Mesenchymal stem cell (in vitro differentiated cells and primary cell): ENCODE measurements around the gene MIDN.

Experiments
- DNase-seq: peaks from one replicate; pipeline ENCODE4 v3.0.0-alpha.2; 2013
- H2AFZ ChIP-seq: one replicate; pipeline ENCODE4 v1.6.1; 2013; ENCODE audit warnings: low read depth, mild to moderate bottlenecking, control low read depth, inconsistent platforms, low read length, moderate library complexity
- H2AK5ac ChIP-seq: 2 replicates; pipeline ENCODE4 v1.6.1; 2013; ENCODE audit warnings: low read length, moderate library complexity, mild to moderate bottlenecking, inconsistent platforms; ENCODE audit not compliant: severe bottlenecking
- H2BK120ac ChIP-seq: one replicate; pipeline ENCODE4 v1.6.1; 2013; ENCODE audit warnings: low read depth, mild to moderate bottlenecking, inconsistent platforms, low read length, moderate library complexity
- H2BK12ac ChIP-seq, 2 experiments: one replicate each; pipeline ENCODE4 v1.6.1; 2013; ENCODE audit warnings: inconsistent platforms in 2 of 2, low read length in 2 of 2, mild to moderate bottlenecking in 2 of 2, moderate library complexity in 2 of 2, control low read depth in 1 of 2
- H2BK15ac ChIP-seq: one replicate; pipeline ENCODE4 v1.6.1; 2013; ENCODE audit warnings: mild to moderate bottlenecking, low read depth, inconsistent platforms; ENCODE audit not compliant: poor library complexity, severe bottlenecking
- H2BK5ac ChIP-seq: 2 replicates; pipeline ENCODE4 v1.6.1; 2013; ENCODE audit warnings: low read depth, mild to moderate bottlenecking, low read length, control low read depth, inconsistent platforms; ENCODE audit not compliant: poor library complexity, severe bottlenecking
- H3K14ac ChIP-seq, 2 experiments: one replicate each; pipeline ENCODE4 v1.6.1; 2013; ENCODE audit warnings: inconsistent platforms in 2 of 2, low read length in 2 of 2, control low read depth in 1 of 2, mild to moderate bottlenecking in 1 of 2, moderate library complexity in 1 of 2
- H3K18ac ChIP-seq, 2 experiments: one replicate each; pipeline ENCODE4 v1.6.1; 2013; ENCODE audit warnings: inconsistent platforms in 2 of 2, low read length in 2 of 2, control low read depth in 1 of 2, low read depth in 1 of 2, mild to moderate bottlenecking in 1 of 2
- H3K23ac ChIP-seq, 2 experiments: one replicate each; pipeline ENCODE4 v1.6.1; 2013; ENCODE audit warnings: inconsistent platforms in 2 of 2, low read length in 2 of 2, mild to moderate bottlenecking in 2 of 2, moderate library complexity in 2 of 2, control low read depth in 1 of 2
- H3K27ac ChIP-seq: 2 replicates; pipeline ENCODE4 v1.5.1; 2013; ENCODE audit warnings: mild to moderate bottlenecking, moderate library complexity, low read length, control low read depth, inconsistent platforms; ENCODE audit not compliant: poor library complexity, severe bottlenecking
- H3K27me3 ChIP-seq, 2 experiments: 2 replicates each; pipeline versions ENCODE4 v1.6.1 to v1.7.0; 2013; ENCODE audit warnings: low read length in 2 of 2, mild to moderate bottlenecking in 2 of 2, moderate library complexity in 2 of 2, control low read depth in 1 of 2, inconsistent platforms in 1 of 2; ENCODE audit not compliant: control insufficient read depth in 1 of 2, insufficient read depth in 1 of 2
- H3K36me3 ChIP-seq, 2 experiments: 2 replicates each; pipeline versions ENCODE4 v1.6.1 to v1.7.0; 2013; ENCODE audit warnings: low read length in 2 of 2, control low read depth in 1 of 2, inconsistent platforms in 1 of 2, low read depth in 1 of 2, mild to moderate bottlenecking in 1 of 2; ENCODE audit not compliant: insufficient read depth in 2 of 2, control insufficient read depth in 1 of 2
- H3K4ac ChIP-seq, 2 experiments: one replicate each; pipeline ENCODE4 v1.6.1; 2013; ENCODE audit warnings: inconsistent platforms in 2 of 2, low read length in 2 of 2, mild to moderate bottlenecking in 2 of 2, moderate library complexity in 2 of 2, control low read depth in 1 of 2, low read depth in 1 of 2
- H3K4me1 ChIP-seq: 2 replicates; pipeline ENCODE4 v1.6.1; 2013; ENCODE audit warnings: low read depth, low read length, control low read depth; ENCODE audit not compliant: control insufficient read depth, insufficient read depth
- H3K4me2 ChIP-seq: 2 replicates; pipeline ENCODE4 v1.6.1; 2013; ENCODE audit warnings: low read length, mild to moderate bottlenecking, inconsistent platforms; ENCODE audit not compliant: poor library complexity, severe bottlenecking
- H3K4me3 ChIP-seq, 2 experiments: 2 replicates each; pipeline versions ENCODE4 v1.5.1 to v1.7.0; 2013; ENCODE audit warnings: low read length in 2 of 2, mild to moderate bottlenecking in 2 of 2, control low read depth in 1 of 2, low read depth in 1 of 2; ENCODE audit not compliant: insufficient read depth in 1 of 2
- H3K79me1 ChIP-seq: replicated peaks from 2 replicates; pipeline ENCODE4 v1.6.1; 2013; ENCODE audit warnings: mild to moderate bottlenecking, control low read depth, low read length, inconsistent platforms; ENCODE audit not compliant: poor library complexity, severe bottlenecking
- H3K9ac ChIP-seq: 2 replicates; pipeline ENCODE4 v1.7.0; 2013; ENCODE audit warnings: mild to moderate bottlenecking, low read length, moderate library complexity
- H3K9me3 ChIP-seq: 2 replicates; pipeline ENCODE4 v1.7.0; 2013; ENCODE audit warnings: mild to moderate bottlenecking, low read length; ENCODE audit not compliant: control insufficient read depth
- H4K8ac ChIP-seq: one replicate; pipeline ENCODE4 v1.6.1; 2013; ENCODE audit warnings: inconsistent platforms, mild to moderate bottlenecking, low read length, moderate library complexity
- H4K91ac ChIP-seq: one replicate; pipeline ENCODE4 v1.6.1; 2013; ENCODE audit warnings: mild to moderate bottlenecking, low read length, inconsistent platforms
- WGBS: methylation state at CpG from one replicate; pipeline ENCODE4 v1.1.7; 2013; ENCODE audit warnings: mixed read lengths; 5-methylcytosine and 5-hydroxymethylcytosine counted together

The MIDN gene

GRCh38 chr19:1296575-1297271, 48.3 kb downstream of the MIDN start:
- H2BK5ac ChIP-seq, result no peak overlapping the region
- WGBS, result 93% methylated on average over 24 of the region's 24 CpGs
- H2BK15ac ChIP-seq, result no peak overlapping the region
- H2BK120ac ChIP-seq, result no peak overlapping the region
- H3K79me1 ChIP-seq, result no peaks in the 10 kb centered on the region
- no peak overlapping the region for H4K91ac ChIP-seq
- H3K9ac ChIP-seq, result no peak overlapping the region
- H2AFZ ChIP-seq, result no peak overlapping the region
- H3K9me3 ChIP-seq, result no peaks in the 10 kb centered on the region
- no peak overlapping the region for H3K4me2 ChIP-seq
- H2AK5ac ChIP-seq, result no peak overlapping the region
- H3K27ac ChIP-seq, result no peak overlapping the region
- no peak overlapping the region for H3K4me3 ChIP-seq
- peaks cover 6% of the 10 kb centered on the region for H3K4me1 ChIP-seq
- H3K23ac ChIP-seq, result no peak overlapping the region
- H2BK12ac ChIP-seq, result no peak overlapping the region
- H3K14ac ChIP-seq, result no peak overlapping the region
- H3K36me3 ChIP-seq, result no peaks in the 10 kb centered on the region
- no peak for DNase-seq
- H3K18ac ChIP-seq, result no peak overlapping the region
- H3K4ac ChIP-seq, result no peak overlapping the region
- peaks cover 32 to 65% of the 10 kb centered on the region in 2 experiments for H3K27me3 ChIP-seq
- H4K8ac ChIP-seq, result no peak overlapping the region

GRCh38 chr19:1298235-1298634, 49.9 kb downstream of the MIDN start:
- H3K27me3 ChIP-seq, result peaks cover 17 to 63% of the 10 kb centered on the region in 2 experiments
- H2AFZ ChIP-seq, result no peak overlapping the region
- no peak overlapping the region for H3K14ac ChIP-seq
- no peak overlapping the region for H3K4me3 ChIP-seq
- peaks cover 6% of the 10 kb centered on the region for H3K4me1 ChIP-seq
- no peaks in the 10 kb centered on the region for H3K79me1 ChIP-seq
- H3K4me2 ChIP-seq, result no peak overlapping the region
- no peak overlapping the region for H3K9ac ChIP-seq
- no peaks in the 10 kb centered on the region for H3K9me3 ChIP-seq
- H3K23ac ChIP-seq, result no peak overlapping the region
- no peaks in the 10 kb centered on the region for H3K36me3 ChIP-seq
- no peak overlapping the region for H2BK12ac ChIP-seq
- no peak overlapping the region for H4K91ac ChIP-seq
- H3K18ac ChIP-seq, result no peak overlapping the region
- H3K27ac ChIP-seq, result no peak overlapping the region
- 80% methylated on average over 7 of the region's 8 CpGs for WGBS
- H3K4ac ChIP-seq, result no peak overlapping the region
- no peak overlapping the region for H2BK120ac ChIP-seq
- no peak overlapping the region for H4K8ac ChIP-seq
- DNase-seq, result no peak
- H2BK15ac ChIP-seq, result no peak overlapping the region
- H2AK5ac ChIP-seq, result no peak overlapping the region
- no peak overlapping the region for H2BK5ac ChIP-seq

GRCh38 chr19:1299801-1300200, 51.4 kb downstream of the MIDN start:
- Histone ChIP-seq H2AK5ac (no peak overlapping the region), H3K4me3 (no peak overlapping the region), H2BK12ac (no peak overlapping the region), H3K9me3 (no peaks in the 10 kb centered on the region), H3K79me1 (no peaks in the 10 kb centered on the region), H4K91ac (no peak overlapping the region), H3K14ac (no peak overlapping the region), H3K4me2 (no peak overlapping the region), H3K36me3 (no peaks in the 10 kb centered on the region), H3K4ac (no peak overlapping the region), H2AFZ (no peak overlapping the region), H3K18ac (no peak overlapping the region), H2BK120ac (no peak overlapping the region), H3K9ac (no peak overlapping the region), H4K8ac (no peak overlapping the region), H3K27me3 (peaks cover 2 to 53% of the 10 kb centered on the region in 2 experiments), H3K27ac (no peak overlapping the region), H3K4me1 (peaks cover 6% of the 10 kb centered on the region), H3K23ac (no peak overlapping the region), H2BK15ac (no peak overlapping the region), H2BK5ac (no peak overlapping the region)
- 90% methylated on average over 31 of the region's 34 CpGs for WGBS
- DNase-seq, result no peak

- Histone ChIP-seq H3K9me3 (no peaks in the 10 kb centered on the region), H4K8ac (no peak overlapping the region), H3K4me1 (no peaks in the 10 kb centered on the region), H4K91ac (no peak overlapping the region), H3K4me3 (no peak overlapping the region), H2BK12ac (no peak overlapping the region), H3K9ac (no peak overlapping the region), H2BK5ac (no peak overlapping the region), H3K14ac (no peak overlapping the region), H3K36me3 (no peaks in the 10 kb centered on the region), H2BK120ac (no peak overlapping the region), H3K27me3 (peaks cover 0 to 45% of the 10 kb centered on the region in 2 experiments), H3K4ac (no peak overlapping the region), H3K18ac (no peak overlapping the region), H3K27ac (no peak overlapping the region), H2BK15ac (no peak overlapping the region), H3K23ac (no peak overlapping the region), H3K4me2 (no peak overlapping the region), H2AFZ (no peak overlapping the region), H2AK5ac (no peak overlapping the region), H3K79me1 (no peaks in the 10 kb centered on the region)
- no peak for DNase-seq
- 93% methylated on average over 25 of the region's 35 CpGs for WGBS
Measured at GRCh38 chr19:1300744-1301490, 52.5 kb downstream of the MIDN start.
